ENCODE data around the gene KARS1. TPM values are rescaled to one million over a fixed set of nuclear protein-coding genes. Genes with fewer than 3 reads are reported as not detected.
A peak's percentile ranks its signal among the peaks of the same experiment; 100 is the strongest.

KARS1 gene
- total RNA-seq, 3 donors from 2014 or later, result 94.3 to 108 (median 103) TPM

GRCh38 chr16:75626806-75627205 is 20.7 kb downstream of the KARS1 start:
- H3K9me3 ChIP-seq, result no peaks in the 10 kb centered on the region
- DNase-seq, result no peak
- TF ChIP-seq CTCF (IDR thresholded peaks at IDR 0.05), result no peak
- peaks cover 10% of the 10 kb centered on the region for H3K4me1 ChIP-seq (ENCODE audit: low read depth)
- ATAC-seq, result no peak
- intact Hi-C loops (cut with DNase I, micrococcal nuclease), result loop anchor here in 1 of 2 donors (10.0 kb wide), 1 partner anchor 138 kb away; no protein-coding TSS in a partner anchor
- H3K4me3 ChIP-seq, result no peak overlapping the region
- peaks cover 7% of the 10 kb centered on the region for H3K36me3 ChIP-seq (ENCODE audit: low read depth)

GRCh38 chr16:75624921-75625334 is 22.5 kb downstream of the KARS1 start:
- H3K4me3 ChIP-seq, result no peak overlapping the region
- no peak for ATAC-seq
- H3K9me3 ChIP-seq, result no peaks in the 10 kb centered on the region
- intact Hi-C loops (cut with DNase I, micrococcal nuclease), result loop anchor here in 1 of 2 donors (10.0 kb wide), 1 partner anchor 140 kb away; no protein-coding TSS in a partner anchor
- peaks cover 21% of the 10 kb centered on the region for H3K4me1 ChIP-seq (ENCODE audit: low read depth)
- no peak for TF ChIP-seq CTCF (IDR thresholded peaks at IDR 0.05)
- H3K36me3 ChIP-seq (ENCODE audit: low read depth), result peaks cover 7% of the 10 kb centered on the region
- no peak for DNase-seq

- intact Hi-C loops (cut with DNase I, micrococcal nuclease), result loop anchor here in 1 of 2 donors (10.0 kb wide), 1 partner anchor 142 kb away; no protein-coding TSS in a partner anchor
- peak within 1 kb of the TSS; percentile 59 for H3K4me3 ChIP-seq
- no peak for TF ChIP-seq CTCF (IDR thresholded peaks at IDR 0.05)
- peaks cover 21% of the 10 kb centered on the region for H3K4me1 ChIP-seq (ENCODE audit: low read depth)
- no peaks in the 10 kb centered on the region for H3K9me3 ChIP-seq
- peaks cover under 1% of the 10 kb centered on the region for H3K36me3 ChIP-seq (ENCODE audit: low read depth)
- ATAC-seq (peak; percentile 95), DNase-seq (peak; percentile 98 to 100 (median 99))
Measured at GRCh38 chr16:75622761-75623605, 24.5 kb downstream of the KARS1 start, which contains the start of gene ADAT1. Gene ADAT1, minus strand, starts transcription at chr16:75623281. Its CDS starts 2,482 bp downstream, at chr16:75620799.

- no peak for DNase-seq
- Histone ChIP-seq H3K9me3 (no peaks in the 10 kb centered on the region), H3K4me3 (no peak overlapping the region), H3K4me1 (ENCODE audit: low read depth) (peaks cover 21% of the 10 kb centered on the region), H3K36me3 (ENCODE audit: low read depth) (no peaks in the 10 kb centered on the region)
- intact Hi-C loops (cut with DNase I, micrococcal nuclease), result loop anchor here in 1 of 2 donors (10.0 kb wide), 1 partner anchor 144 kb away; no protein-coding TSS in a partner anchor
- ATAC-seq, result peak; percentile 22
- peak; percentile 33 for TF ChIP-seq CTCF (IDR thresholded peaks at IDR 0.05)
Measured at GRCh38 chr16:75621170-75621477, 26.3 kb downstream of the KARS1 start.

- TF ChIP-seq CTCF (IDR thresholded peaks at IDR 0.05), result no peak
- DNase-seq, result no peak
- no peak for ATAC-seq
- Histone ChIP-seq H3K4me3 (no peak overlapping the region), H3K9me3 (no peaks in the 10 kb centered on the region), H3K4me1 (ENCODE audit: low read depth) (peaks cover 21% of the 10 kb centered on the region), H3K36me3 (ENCODE audit: low read depth) (no peaks in the 10 kb centered on the region)
- intact Hi-C loops (cut with DNase I, micrococcal nuclease), result loop anchor here in 1 of 2 donors (10.0 kb wide), 1 partner anchor 144 kb away; no protein-coding TSS in a partner anchor
Measured at GRCh38 chr16:75620326-75621169, 26.9 kb downstream of the KARS1 start.
